GM21786 (cell line): ENCODE results near the gene PHF3.
"Not testable (repeated sequence)": the region's sequence is repeated elsewhere in the genome, so short reads cannot be mapped to it uniquely, and the experiment has no call there.

ENCODE experiments used
- ATAC-seq: cut with Tn5 transposase; IDR thresholded peaks from one replicate; pipeline ENCODE4 v1.9.1; 2021; ENCODE audit not compliant: unreplicated experiment

Gene PHF3

GRCh38 chr6:63705707-63706106 is 70.1 kb downstream of the PHF3 start:
- ATAC-seq = no peak

DNA sequence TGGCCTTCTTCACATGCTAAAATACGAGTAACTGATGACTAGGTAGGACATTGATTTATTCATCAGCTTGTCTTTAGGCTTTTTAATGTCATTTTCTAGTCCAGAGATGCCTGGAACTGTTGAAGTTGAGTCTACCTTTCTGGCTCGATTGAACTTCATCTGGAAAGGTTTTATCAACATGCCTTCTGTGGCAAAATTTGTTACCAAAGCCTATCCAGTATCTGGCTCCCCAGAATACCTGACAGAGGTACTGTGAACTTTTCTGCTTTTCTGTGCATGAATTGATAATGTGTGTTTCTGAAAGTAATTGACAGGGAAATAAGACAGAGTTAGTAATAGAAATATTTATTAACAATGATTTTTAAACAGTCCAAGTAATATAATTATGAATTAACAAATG is 71.0 kb downstream of the PHF3 start:
- no peak for ATAC-seq

DNA sequence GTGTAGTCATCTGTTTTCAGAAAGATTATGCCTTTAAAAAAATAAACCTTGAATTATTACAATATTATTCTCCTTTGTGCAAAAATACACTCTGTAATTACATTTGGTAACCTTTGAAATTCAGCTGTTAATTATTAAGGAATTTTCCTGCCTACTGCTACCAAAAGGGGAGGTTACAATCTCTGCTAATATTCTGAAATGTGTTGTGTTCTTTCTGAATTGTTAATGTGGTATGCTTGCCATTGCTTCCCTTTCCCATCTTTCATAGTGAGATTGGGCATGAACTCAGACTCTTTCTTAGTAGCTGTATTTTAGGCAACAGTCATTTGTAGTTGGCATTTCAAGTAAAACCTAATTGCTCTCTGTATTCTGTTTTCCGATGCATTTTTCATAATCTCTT is 73.0 kb downstream of the PHF3 start:
- no peak for ATAC-seq

DNA sequence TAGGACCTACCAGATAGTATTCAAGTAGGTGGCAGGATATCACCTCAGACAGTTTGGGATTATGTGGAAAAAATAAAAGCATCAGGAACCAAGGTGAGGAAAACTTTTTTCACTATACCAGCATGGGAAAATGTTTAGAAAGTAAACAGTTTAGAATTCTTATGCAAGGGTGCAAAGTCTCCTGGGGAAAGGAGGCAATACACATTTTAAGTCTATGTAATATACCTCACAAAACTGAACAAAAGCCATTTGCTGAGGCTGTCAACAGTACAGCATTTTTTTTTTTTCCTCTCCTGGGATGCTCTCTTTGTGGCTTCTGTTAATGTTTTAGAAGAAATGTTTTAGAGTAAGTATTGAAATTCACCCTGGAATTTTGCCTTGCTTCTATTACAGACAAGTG is 73.5 kb downstream of the PHF3 start:
- ATAC-seq = no peak

DNA sequence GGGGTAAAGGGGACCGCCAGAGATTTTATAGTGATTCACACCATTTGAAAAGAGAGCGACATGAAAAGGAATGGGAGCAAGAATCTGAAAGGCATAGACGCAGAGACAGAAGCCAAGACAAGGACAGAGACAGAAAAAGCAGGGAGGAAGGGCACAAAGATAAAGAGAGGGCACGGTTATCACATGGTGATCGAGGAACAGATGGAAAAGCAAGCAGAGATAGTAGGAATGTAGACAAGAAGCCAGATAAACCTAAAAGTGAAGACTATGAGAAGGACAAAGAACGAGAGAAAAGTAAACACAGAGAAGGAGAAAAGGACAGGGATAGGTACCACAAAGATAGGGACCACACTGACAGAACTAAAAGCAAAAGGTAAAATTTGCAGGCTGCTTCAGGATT is 77.7 kb downstream of the PHF3 start:
- ATAC-seq = no peak

DNA sequence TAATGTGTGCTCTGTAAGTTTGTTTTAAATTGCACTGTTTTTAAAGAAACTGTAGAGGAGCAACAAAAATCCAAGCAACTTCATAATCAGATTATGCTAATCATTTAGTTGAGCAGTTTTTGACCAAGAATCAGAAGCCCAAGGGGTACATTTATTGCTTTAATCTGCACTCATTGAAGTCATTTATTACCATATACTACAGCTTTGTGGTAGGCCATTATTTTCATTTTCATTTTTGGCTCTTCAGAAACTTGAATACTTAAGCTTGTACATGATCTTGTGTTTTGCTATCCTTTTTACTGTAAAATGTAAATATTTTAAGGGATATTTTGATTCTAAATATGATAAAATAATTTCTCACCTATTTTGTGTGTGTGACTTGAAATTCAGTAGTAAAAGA is 78.5 kb downstream of the PHF3 start:
- no peak for ATAC-seq

DNA sequence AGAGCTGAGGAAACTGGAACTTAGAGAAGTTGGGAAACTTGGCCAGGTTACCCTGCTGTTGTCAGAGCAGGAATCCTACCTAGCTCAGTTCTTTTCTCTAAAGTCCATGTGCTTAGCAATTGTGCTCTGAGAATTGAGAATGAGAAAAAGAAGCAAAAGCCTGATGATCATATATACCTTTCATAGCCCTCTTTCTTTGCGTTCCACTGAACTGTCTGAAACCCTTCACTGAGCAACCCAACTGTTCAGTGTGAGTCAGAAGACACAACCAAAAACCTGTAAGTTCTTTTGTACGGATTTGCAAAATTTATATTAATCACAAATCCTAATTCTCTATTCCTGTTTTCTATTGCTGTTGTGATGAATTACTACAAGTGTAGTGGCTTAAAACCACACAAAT is 80.6 kb downstream of the PHF3 start:
- ATAC-seq = no peak

DNA sequence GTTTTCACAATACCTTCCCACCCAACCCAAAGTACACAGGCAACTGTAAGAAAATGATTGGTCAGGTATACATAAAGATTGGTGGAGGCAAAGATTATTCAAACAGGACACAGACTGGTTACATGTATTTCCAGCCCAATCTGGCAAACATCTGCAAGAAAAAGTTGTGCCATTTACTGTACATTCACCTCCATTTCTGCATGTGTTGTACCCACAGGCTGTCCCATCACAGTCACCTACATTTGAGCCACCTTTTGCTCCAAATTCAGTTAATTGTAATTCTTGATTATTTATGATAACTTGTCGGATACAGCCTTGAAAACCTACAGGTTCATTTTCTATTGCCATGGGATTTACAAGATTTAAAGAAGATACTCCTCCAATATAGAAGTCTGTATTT is 85.6 kb downstream of the PHF3 start:
- no peak for ATAC-seq

DNA sequence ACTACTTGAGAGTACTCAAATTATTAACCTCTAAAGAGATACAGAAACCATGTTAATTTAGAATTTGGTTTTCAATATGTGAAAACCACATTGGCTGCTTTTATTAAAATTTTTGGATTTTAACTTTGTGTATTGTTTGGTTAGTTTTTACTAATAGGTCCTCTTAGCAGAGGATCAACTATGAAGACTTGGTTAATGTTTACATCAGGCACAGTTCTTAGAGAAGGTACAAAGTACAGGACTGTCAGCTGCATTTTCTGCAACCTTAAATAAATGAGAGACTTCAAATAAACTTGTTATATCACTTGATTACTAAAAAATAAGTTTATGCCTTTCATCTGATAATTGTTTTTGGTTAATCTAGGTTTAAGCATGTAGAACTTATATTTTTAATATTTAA is 89.1 kb downstream of the PHF3 start:
- ATAC-seq = peak; percentile 53

- ATAC-seq = no peak
Measured at GRCh38 chr6:63730311-63730710, 94.7 kb downstream of the PHF3 start.

DNA sequence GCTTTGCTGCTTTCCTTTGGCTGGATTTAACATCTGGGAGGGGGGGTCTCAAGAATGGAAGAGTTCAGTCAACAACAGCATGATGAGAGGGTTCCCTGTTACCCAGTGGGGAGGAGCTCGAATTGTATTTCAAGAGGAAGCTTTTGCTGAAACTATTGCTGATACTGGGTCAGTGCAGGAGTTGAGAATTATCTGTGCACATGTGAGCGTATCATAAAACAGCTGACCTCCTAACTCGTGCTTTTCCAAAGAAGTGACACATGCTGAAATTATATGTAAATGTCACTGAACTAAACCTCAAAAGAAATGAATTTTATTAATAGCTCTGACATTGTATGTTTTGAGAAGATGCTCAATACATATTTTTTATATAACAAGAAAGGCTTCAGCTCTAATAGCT is 96.3 kb downstream of the PHF3 start:
- ATAC-seq = no peak

DNA sequence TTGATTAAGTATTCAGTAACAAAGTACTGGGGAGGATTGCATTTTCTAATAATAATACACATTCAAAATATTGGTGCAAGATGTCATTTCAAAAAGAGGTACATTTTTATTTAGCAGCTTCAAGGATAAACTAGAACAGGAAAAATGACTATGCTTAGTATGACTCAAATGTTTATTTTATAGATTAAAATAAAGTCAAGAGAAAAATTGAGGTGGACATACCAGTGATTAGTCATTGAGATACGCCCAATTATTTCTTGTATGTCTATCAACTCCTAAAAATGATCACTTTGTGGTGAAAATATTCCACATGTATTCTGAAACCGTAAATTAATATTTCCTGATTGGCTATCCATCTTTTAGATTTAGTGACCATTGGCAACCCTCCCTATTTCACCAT is 96.7 kb downstream of the PHF3 start:
- ATAC-seq = no peak

DNA sequence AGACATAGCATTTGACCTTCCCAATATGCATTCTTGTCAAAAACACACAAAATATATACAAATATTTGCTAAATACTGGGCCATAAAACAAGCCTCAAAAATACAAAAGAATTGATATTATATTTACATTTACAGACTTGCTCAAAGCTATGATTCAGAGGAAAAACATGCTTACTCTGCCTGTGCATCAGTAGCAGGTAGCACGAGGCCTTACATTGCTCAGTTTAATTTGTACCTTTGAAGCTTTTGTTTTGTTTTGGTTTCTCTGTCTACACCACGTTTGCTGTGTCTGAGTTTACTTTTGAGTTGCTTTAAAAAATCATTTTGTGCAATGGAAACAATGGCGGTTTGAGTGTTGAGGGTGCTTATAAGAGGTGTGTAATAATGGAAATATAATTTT is 99.3 kb downstream of the PHF3 start:
- ATAC-seq = no peak

- not testable (repeated sequence) for ATAC-seq
Measured at GRCh38 chr6:63738190-63738589, 102.6 kb downstream of the PHF3 start.

- no peak for ATAC-seq
Measured at GRCh38 chr6:63739094-63739687, 103.6 kb downstream of the PHF3 start.

GRCh38 chr6:63740709-63741108 is 105.1 kb downstream of the PHF3 start:
- no peak for ATAC-seq

DNA sequence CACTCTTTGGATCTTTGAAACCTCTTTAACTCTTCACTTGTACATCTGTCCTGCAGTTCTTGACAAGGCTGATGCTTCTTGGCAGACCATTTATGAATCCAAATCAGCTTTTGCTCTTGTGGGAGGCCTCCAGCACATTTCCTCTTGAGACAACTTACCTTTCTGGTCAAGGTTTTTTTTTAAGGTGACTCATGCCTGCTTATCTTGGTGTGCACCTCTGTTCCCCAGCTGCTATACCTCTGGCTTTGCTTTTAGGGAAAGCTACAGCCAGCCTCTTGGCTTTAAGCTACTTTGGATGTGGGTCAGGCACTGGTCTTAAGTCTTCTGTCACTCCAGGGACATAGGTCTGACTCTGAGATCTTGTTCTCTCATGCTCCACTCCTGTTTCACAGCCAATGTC is 106.5 kb downstream of the PHF3 start:
- no peak for ATAC-seq

- no peak for ATAC-seq
Measured at GRCh38 chr6:63743691-63744090, 108.1 kb downstream of the PHF3 start.

DNA sequence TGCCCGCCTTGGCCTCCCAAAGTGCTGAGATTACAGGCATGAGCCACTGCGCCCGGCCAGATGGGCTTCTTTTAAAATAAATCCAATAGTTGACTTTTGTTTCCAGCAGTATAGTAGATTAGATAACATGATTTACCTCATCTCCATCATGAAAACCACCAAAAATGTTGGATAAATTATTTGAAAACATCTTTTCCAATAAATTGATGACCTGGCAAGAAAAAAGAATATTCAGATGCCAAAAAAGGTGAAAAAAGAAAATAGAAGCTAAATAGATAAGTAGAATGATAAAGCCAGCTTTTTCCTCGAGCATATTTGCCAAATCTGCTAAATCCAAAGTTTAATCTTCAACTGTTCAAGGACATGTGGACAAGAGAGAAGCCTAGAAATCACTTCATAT is 109.2 kb downstream of the PHF3 start:
- no peak for ATAC-seq

DNA sequence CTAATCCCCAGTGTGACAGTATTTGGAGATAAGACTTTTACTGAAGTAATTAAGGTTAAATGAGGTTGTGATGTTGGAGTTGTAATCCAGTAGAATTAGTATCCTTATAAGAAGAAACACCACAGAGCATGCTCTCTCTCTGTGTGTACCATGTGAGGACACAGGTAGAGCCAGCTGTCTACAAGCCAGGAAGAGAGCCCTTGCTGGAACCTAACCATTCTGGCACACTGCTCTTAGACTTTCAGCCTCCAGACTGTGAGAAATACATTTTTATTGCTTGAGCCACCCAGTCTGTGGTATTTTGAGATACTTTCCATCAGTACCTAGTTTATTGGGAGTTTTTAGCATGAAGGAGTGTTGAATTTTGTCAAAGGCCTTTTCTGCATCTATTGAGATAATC is 110.2 kb downstream of the PHF3 start:
- ATAC-seq = no peak

GRCh38 chr6:63750400-63750799 is 114.8 kb downstream of the PHF3 start:
- no peak for ATAC-seq

DNA sequence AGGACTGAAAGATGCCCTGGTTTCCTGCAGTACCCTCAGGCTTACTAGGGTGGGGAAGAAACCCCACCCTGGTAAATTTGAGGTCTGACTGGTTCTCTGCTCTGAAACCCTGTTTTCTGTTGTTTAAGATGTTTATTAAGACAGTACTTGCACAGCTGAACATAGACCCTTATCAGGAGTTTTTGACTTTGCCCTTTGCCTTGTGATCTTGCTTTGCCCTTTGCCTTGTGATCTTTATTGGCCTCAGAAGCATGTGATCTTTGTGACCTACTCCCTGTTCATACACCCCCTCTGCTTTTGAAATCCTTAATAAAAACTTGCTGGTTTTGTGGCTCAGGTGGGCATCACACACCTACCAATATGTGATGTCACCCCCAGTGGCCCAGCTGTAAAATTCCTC is 121.7 kb downstream of the PHF3 start:
- ATAC-seq = not testable (repeated sequence)

- ATAC-seq = no peak
Measured at GRCh38 chr6:63757826-63758225, 122.2 kb downstream of the PHF3 start.

DNA sequence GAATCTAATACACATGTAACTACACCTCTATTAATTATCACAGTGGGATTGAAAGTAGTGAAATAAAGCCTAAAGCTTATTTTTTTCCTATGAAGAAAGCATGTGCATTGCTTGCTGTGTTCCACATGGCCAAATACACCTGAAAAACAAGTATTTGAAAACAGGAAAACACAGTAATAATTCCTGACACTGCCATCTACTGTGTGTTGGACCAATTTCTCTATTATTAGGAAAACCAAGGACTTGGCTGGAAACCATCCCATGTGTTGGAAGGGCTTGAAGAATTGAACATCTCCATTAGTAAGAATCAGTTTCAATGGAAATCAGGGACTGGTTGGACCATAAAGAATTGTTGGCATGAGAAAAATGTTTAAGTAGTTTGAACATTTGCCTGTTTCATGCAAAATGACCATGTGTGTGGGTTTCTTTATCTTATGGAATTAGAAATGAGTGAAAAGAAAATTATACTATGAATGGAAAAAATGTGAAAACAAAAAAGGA is 124.1 kb downstream of the PHF3 start:
- ATAC-seq = no peak
